ENCODE results near the gene KIF15. TPM values are rescaled to one million over a fixed set of nuclear protein-coding genes. Genes with fewer than 3 reads are reported as not detected.

Gene KIF15, protein sequence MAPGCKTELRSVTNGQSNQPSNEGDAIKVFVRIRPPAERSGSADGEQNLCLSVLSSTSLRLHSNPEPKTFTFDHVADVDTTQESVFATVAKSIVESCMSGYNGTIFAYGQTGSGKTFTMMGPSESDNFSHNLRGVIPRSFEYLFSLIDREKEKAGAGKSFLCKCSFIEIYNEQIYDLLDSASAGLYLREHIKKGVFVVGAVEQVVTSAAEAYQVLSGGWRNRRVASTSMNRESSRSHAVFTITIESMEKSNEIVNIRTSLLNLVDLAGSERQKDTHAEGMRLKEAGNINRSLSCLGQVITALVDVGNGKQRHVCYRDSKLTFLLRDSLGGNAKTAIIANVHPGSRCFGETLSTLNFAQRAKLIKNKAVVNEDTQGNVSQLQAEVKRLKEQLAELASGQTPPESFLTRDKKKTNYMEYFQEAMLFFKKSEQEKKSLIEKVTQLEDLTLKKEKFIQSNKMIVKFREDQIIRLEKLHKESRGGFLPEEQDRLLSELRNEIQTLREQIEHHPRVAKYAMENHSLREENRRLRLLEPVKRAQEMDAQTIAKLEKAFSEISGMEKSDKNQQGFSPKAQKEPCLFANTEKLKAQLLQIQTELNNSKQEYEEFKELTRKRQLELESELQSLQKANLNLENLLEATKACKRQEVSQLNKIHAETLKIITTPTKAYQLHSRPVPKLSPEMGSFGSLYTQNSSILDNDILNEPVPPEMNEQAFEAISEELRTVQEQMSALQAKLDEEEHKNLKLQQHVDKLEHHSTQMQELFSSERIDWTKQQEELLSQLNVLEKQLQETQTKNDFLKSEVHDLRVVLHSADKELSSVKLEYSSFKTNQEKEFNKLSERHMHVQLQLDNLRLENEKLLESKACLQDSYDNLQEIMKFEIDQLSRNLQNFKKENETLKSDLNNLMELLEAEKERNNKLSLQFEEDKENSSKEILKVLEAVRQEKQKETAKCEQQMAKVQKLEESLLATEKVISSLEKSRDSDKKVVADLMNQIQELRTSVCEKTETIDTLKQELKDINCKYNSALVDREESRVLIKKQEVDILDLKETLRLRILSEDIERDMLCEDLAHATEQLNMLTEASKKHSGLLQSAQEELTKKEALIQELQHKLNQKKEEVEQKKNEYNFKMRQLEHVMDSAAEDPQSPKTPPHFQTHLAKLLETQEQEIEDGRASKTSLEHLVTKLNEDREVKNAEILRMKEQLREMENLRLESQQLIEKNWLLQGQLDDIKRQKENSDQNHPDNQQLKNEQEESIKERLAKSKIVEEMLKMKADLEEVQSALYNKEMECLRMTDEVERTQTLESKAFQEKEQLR (N-terminal part only)
- total RNA-seq (2022) (22.4 and 25.3 TPM in 2 replicates), Bru-seq, nascent RNA (percentile 70 among the genes with signal in this experiment), BruChase-seq, experiment 1, labeled RNA remaining after a 2-hour chase (percentile 68 among the genes with signal in this experiment), BruChase-seq, experiment 2, labeled RNA remaining after a 6-hour chase (percentile 71 among the genes with signal in this experiment)
- long read RNA-seq, full-length matches to known transcripts, result 36 of 52 reads
- long read RNA-seq, partial matches to known transcripts, result 4 of 52 reads
- long read RNA-seq, other reads (novel, unspliced or antisense), result 12 of 52 reads

DNA sequence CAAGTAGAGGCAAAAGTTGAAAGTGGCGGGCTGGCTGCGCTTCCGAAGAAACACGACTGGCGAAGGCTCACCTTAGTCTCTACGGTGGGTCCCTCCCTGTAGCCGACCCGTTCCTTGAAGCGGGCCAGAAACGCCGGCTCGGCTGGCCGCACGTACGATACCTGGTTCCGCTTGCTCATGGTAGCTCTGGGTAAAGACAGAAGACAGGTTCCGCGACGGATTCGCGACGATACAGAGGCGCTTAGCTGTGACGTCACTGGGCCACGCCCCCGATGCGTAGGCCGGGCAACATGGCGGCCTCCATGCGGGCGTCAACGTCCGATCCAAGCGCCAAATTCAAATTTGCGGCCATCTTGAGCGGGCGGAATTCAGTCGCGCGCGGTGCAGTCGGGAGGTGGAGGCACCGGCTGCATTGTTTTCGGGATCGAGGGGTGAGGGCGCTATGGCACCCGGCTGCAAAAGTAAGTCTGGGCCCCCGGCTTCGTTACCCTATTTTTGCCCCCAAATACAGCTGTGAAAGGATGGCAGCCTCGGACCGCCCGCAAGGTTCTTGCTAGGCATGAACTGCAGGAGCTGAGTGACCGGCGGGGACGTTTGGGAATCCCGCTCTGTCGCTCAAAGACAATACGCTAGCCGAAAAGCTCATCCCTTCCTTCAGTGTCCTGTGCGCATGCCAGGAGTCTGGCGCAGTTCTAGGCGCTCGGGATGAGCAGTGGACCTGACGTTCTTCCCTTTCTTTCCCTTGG, at the start of gene KIF15, which contains the start of gene KIAA1143:
TSS of gene KIF15 (plus strand) at position 371 of the 746 bp plus-strand sequence. CDS start at position 443, 72 bp downstream.
TSS of gene KIAA1143 (minus strand) at position 196 of the 746 bp plus-strand sequence. CDS start at position 179, 17 bp downstream.
- Mint-ChIP-seq H3K27me3 (ENCODE audit: insufficient read depth, unreplicated experiment) (no peaks in the 10 kb centered on the region), H3K9me3 (ENCODE audit: unreplicated experiment) (peaks cover 21% of the 10 kb centered on the region), H3K4me1 (ENCODE audit: low read depth, unreplicated experiment) (no peaks in the 10 kb centered on the region), H3K36me3 (ENCODE audit: insufficient read depth, unreplicated experiment) (peaks cover 34% of the 10 kb centered on the region), H3K27ac (ENCODE audit: unreplicated experiment) (peak within 1 kb of the TSS; percentile 94), H3K4me3 (ENCODE audit: unreplicated experiment) (peak within 1 kb of the TSS; percentile 93)
- Histone ChIP-seq H3K4me3 (ENCODE audit: low read depth, low read length) (peak within 1 kb of the TSS; percentile 75), H3K27me3 (replicated peaks; ENCODE audit: control insufficient read depth, insufficient read depth, low read length) (no peaks in the 10 kb centered on the region), H3K36me3 (ENCODE audit: control insufficient read depth, insufficient read depth, low read length) (peaks cover 3% of the 10 kb centered on the region), H3K9me3 (peaks cover 8% of the 10 kb centered on the region; the same call in 1 of the 2 replicates), H3K4me1 (no peaks in the 10 kb centered on the region; the same call in 1 of the 2 replicates)
- TSS peak; percentile 72 for BruUV-seq (replicated peaks)
- intact Hi-C loops (cut with micrococcal nuclease; ENCODE audit: unreplicated experiment), result loop anchor here (1.0 kb wide), 1 partner anchor 32 kb away; the partner anchor contains the start of gene ZNF501
- TF ChIP-seq, protein P1, sequence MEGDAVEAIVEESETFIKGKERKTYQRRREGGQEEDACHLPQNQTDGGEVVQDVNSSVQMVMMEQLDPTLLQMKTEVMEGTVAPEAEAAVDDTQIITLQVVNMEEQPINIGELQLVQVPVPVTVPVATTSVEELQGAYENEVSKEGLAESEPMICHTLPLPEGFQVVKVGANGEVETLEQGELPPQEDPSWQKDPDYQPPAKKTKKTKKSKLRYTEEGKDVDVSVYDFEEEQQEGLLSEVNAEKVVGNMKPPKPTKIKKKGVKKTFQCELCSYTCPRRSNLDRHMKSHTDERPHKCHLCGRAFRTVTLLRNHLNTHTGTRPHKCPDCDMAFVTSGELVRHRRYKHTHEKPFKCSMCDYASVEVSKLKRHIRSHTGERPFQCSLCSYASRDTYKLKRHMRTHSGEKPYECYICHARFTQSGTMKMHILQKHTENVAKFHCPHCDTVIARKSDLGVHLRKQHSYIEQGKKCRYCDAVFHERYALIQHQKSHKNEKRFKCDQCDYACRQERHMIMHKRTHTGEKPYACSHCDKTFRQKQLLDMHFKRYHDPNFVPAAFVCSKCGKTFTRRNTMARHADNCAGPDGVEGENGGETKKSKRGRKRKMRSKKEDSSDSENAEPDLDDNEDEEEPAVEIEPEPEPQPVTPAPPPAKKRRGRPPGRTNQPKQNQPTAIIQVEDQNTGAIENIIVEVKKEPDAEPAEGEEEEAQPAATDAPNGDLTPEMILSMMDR (IDR thresholded peaks at IDR 0.05; ENCODE audit: insufficient read depth in 1 of 2, low read depth in 1 of 2, low read length in 1 of 2, severe bottlenecking in 1 of 2, unreplicated experiment in 1 of 2), result no peak
- CTCF ChIA-PET, result interaction anchor here (0.6 to 0.7 kb wide), 2 partner anchors 75 to 761 kb away, joined by 3 to 4 read pairs; no protein-coding TSS in a partner anchor
- peak; percentile 95 to 96 for DNase-seq
- POLR2A ChIA-PET, result interaction anchor here (0.6 to 1.2 kb wide), 4 partner anchors 15 to 424 kb away, joined by 3 to 5 read pairs (median 4); partner anchors contain the start of gene TCAIM

DNA sequence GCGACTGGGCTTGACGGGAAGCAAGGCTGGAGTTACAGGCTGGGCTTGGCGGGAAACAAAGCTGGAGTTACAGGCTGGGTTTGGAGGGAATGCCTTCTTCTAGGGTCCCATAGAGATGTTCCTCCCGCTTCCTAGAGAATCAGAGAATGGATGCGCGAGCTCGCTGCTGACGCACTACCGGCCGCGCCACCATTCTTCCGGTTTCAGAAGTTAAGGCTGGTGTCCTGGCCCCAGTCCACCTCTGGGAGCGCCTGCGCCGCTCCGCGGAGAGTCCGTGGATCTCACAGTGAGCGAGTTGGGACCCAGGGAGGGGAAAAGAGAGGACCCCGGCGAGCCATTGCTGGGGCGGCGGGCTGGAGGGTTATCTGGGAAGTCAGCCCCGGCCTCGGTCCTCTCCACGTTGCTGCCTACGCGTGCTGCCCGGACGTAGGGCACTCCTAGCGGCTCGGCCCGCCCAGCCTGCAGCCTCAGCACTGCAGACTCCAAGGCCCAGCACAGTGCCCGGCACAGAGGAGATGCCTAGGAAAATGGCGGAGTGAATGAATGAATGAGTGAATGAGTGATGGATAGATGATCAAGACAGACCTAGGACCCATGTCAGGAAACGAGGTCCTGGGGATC, 49.0 kb upstream of the KIF15 start, which contains the start of gene ZNF502:
TSS of gene ZNF502 (plus strand) at position 206 of the 621 bp plus-strand sequence. CDS start 7,602 bp downstream, outside the sequence.
- Mint-ChIP-seq H3K4me3 (ENCODE audit: unreplicated experiment) (peak within 1 kb of the TSS; percentile 87), H3K27me3 (ENCODE audit: insufficient read depth, unreplicated experiment) (no peaks in the 10 kb centered on the region), H3K36me3 (ENCODE audit: insufficient read depth, unreplicated experiment) (peaks cover 9% of the 10 kb centered on the region), H3K9me3 (ENCODE audit: unreplicated experiment) (peaks cover 20% of the 10 kb centered on the region), H3K27ac (ENCODE audit: unreplicated experiment) (peak within 1 kb of the TSS; percentile 85), H3K4me1 (ENCODE audit: low read depth, unreplicated experiment) (no peaks in the 10 kb centered on the region)
- no peaks in the 10 kb centered on the region for H3K36me3 ChIP-seq (ENCODE audit: control insufficient read depth, insufficient read depth, low read length)
- DNase-seq, result peak; percentile 80 to 83
- TF ChIP-seq, protein P1 (IDR thresholded peaks at IDR 0.05; ENCODE audit: insufficient read depth in 1 of 2, low read depth in 1 of 2, low read length in 1 of 2, severe bottlenecking in 1 of 2, unreplicated experiment in 1 of 2), result peak in 1 of 2 experiments; percentile 36
- intact Hi-C loops (cut with micrococcal nuclease; ENCODE audit: unreplicated experiment), result loop anchor here (1.0 to 5.0 kb wide), 3 partner anchors 17 to 180 kb away; partner anchors contain the start of gene ZNF501
- peak within 1 kb of the TSS; percentile 67 for H3K4me3 ChIP-seq (ENCODE audit: low read depth, low read length)
- peaks cover 30% of the 10 kb centered on the region for H3K9me3 ChIP-seq
- TSS peak; percentile 43 for BruUV-seq (replicated peaks)
- POLR2A ChIA-PET, result interaction anchor here (0.8 kb wide), 1 partner anchor 17 kb away, joined by 6 read pairs; the partner anchor contains the start of gene ZNF501
- H3K4me1 ChIP-seq, result no peaks in the 10 kb centered on the region
- CTCF ChIA-PET, result interaction anchor here (0.5 to 1.0 kb wide), 3 partner anchors 17 to 562 kb away, joined by 5 read pairs; partner anchors contain the start of gene ZNF501
- H3K27me3 ChIP-seq (replicated peaks; ENCODE audit: control insufficient read depth, insufficient read depth, low read length), result no peaks in the 10 kb centered on the region
